Motor neuron (in vitro differentiated cells): ENCODE measurements around the gene PPP5C. TPM values are rescaled to one million over a fixed set of nuclear protein-coding genes. Genes with fewer than 3 reads are reported as not detected.

Source experiments
- ATAC-seq, 8 experiments: fragments of 200-7000 bp; cut with Tn5 transposase; replicated peaks in 6 of 8; 2 replicates each; pipeline ENCODE4 v1.8.0; 2021; ENCODE audit warnings: mild to moderate bottlenecking in 8 of 8, moderate library complexity in 8 of 8
- H3K27ac ChIP-seq, 2 donors: fragments of 250-450 bp; sonication (Bioruptor Pico); 2 replicates each; pipeline ENCODE4 v1.9.0; 2021; ENCODE audit warnings: antibody characterized with exemption in 2 of 2, mild to moderate bottlenecking in 2 of 2, moderate library complexity in 1 of 2
- H3K4me1 ChIP-seq, 2 donors: fragments of 250-450 bp; sonication (Bioruptor Pico); replicated peaks in 1 of 2; 2 replicates each; pipeline ENCODE4 v1.6.1; 2021; ENCODE audit warnings: antibody characterized with exemption in 2 of 2, mild to moderate bottlenecking in 2 of 2, moderate library complexity in 1 of 2
- H3K4me3 ChIP-seq, 5 donors: fragments of 250-450 bp; sonication (Bioruptor Pico); 2 replicates each; pipeline ENCODE4 v1.9.0; 2021; ENCODE audit warnings: antibody characterized with exemption in 5 of 5, mild to moderate bottlenecking in 5 of 5, moderate library complexity in 4 of 5
- WGBS, 10 experiments: fragments of 450-650 bp; shearing (Covaris generic); methylation state at CpG; one replicate each; pipeline ENCODE4 v1.0.0; 2022; 5-methylcytosine and 5-hydroxymethylcytosine counted together
- in situ Hi-C, 9 experiments: fragments of 400-800 bp; cut with MboI; loops; one replicate each; pipeline ENCODE4 v1.15.0; 2021; ENCODE audit warnings: low sequenced_read_pairs in 9 of 9, low pct_unique_long_range_greater_than_20kb in 2 of 9; ENCODE audit not compliant: unreplicated experiment in 9 of 9
- total RNA-seq, 8 experiments: library from RNA; unstranded; fragments of 300-600 nt; gene quantifications; 2 replicates each; pipeline versions ENCODE4 v1.2.3 to v1.2.4, GENCODE V29; 2022

Gene PPP5C
- total RNA-seq, 8 experiments from 2014 or later: 43.1 to 96.8 (median 69.2) TPM

GRCh38 chr19:46384396-46384795, 37.5 kb downstream of the PPP5C start:
- Histone ChIP-seq H3K27ac (no peak overlapping the region), H3K4me1 (no peaks in the 10 kb centered on the region), H3K4me3 (no peak overlapping the region)
- ATAC-seq: peak in 1 of 8 experiments; percentile 17
- in situ Hi-C loops: loop anchor here in 2 of 9 experiments (25.0 kb wide), 1 partner anchor 103 kb away; the partner anchor contains the start of gene PNMA8B (in 2 of the 2)
- WGBS, 10 experiments: 60 to 100% (median 87%) methylated on average over 1 to 6 of the region's 11 CpGs; no CpG with 5 or more reads in 6 of the 10 experiments

- in situ Hi-C loops: loop anchor here in 2 of 9 experiments (25.0 kb wide), 1 partner anchor 102 kb away; the partner anchor contains the start of gene PNMA8B (in 2 of the 2)
- Histone ChIP-seq H3K4me3 (no peak overlapping the region), H3K27ac (no peak overlapping the region), H3K4me1 (no peaks in the 10 kb centered on the region)
- ATAC-seq: no peak
- 50 to 100% (median 98%) methylated on average over 1 to 4 of the region's 11 CpGs; no CpG with 5 or more reads in 2 of the 10 experiments for WGBS, 10 experiments
Observed at GRCh38 chr19:46385636-46386035, 38.7 kb downstream of the PPP5C start.

GRCh38 chr19:46386151-46386550, 39.3 kb downstream of the PPP5C start:
- 82 to 100% (median 100%) methylated on average over 1 to 4 of the region's 10 CpGs; no CpG with 5 or more reads in 6 of the 10 experiments for WGBS, 10 experiments
- in situ Hi-C loops: loop anchor here in 2 of 9 experiments (25.0 kb wide), 1 partner anchor 101 kb away; the partner anchor contains the start of gene PNMA8B (in 2 of the 2)
- H3K4me3 ChIP-seq: no peak overlapping the region
- no peaks in the 10 kb centered on the region for H3K4me1 ChIP-seq
- ATAC-seq: no peak
- no peak overlapping the region for H3K27ac ChIP-seq

- Histone ChIP-seq H3K4me3 (no peak overlapping the region), H3K4me1 (peaks cover 6 to 9% of the 10 kb centered on the region in 2 donors), H3K27ac (no peak overlapping the region)
- 80 to 100% (median 92%) methylated on average over 1 to 24 of the region's 30 CpGs; no CpG with 5 or more reads in 6 of the 10 experiments for WGBS, 10 experiments
- in situ Hi-C loops: loop anchor here in 2 of 9 experiments (25.0 kb wide), 1 partner anchor 100 kb away; the partner anchor contains the start of gene PNMA8B (in 2 of the 2)
- ATAC-seq: no peak
Observed at GRCh38 chr19:46386996-46387712, 40.3 kb downstream of the PPP5C start.

GRCh38 chr19:46387713-46388130, 40.8 kb downstream of the PPP5C start:
- WGBS, 10 experiments: 88 to 100% methylated on average over 1 to 5 of the region's 10 CpGs; no CpG with 5 or more reads in 8 of the 10 experiments
- in situ Hi-C loops: loop anchor here in 2 of 9 experiments (25.0 kb wide), 1 partner anchor 100 kb away; the partner anchor contains the start of gene PNMA8B (in 2 of the 2)
- Histone ChIP-seq H3K4me1 (peaks cover 10 to 14% of the 10 kb centered on the region in 2 donors), H3K4me3 (no peak overlapping the region), H3K27ac (no peak overlapping the region)
- ATAC-seq: no peak

- WGBS, 10 experiments: 72 to 100% (median 92%) methylated on average over 1 to 11 of the region's 25 CpGs; no CpG with 5 or more reads in 2 of the 10 experiments
- no peak overlapping the region for H3K4me3 ChIP-seq
- ATAC-seq: no peak
- H3K4me1 ChIP-seq: peaks cover 10 to 17% of the 10 kb centered on the region in 2 donors
- in situ Hi-C loops: loop anchor here in 2 of 9 experiments (25.0 kb wide), 1 partner anchor 99 kb away; the partner anchor contains the start of gene PNMA8B (in 2 of the 2)
- H3K27ac ChIP-seq: no peak overlapping the region
Observed at GRCh38 chr19:46388311-46389095, 41.6 kb downstream of the PPP5C start.

GRCh38 chr19:46390121-46390858, 43.4 kb downstream of the PPP5C start:
- 50% methylated on average over 1 of the region's 16 CpGs; no CpG with 5 or more reads in 9 of the 10 experiments for WGBS, 10 experiments
- in situ Hi-C loops: loop anchor here in 2 of 9 experiments (25.0 kb wide), 1 partner anchor 97 kb away; the partner anchor contains the start of gene PNMA8B (in 2 of the 2)

GRCh38 chr19:46390866-46391265, 44.0 kb downstream of the PPP5C start:
- in situ Hi-C loops: loop anchor here in 2 of 9 experiments (25.0 kb wide), 1 partner anchor 96 kb away; the partner anchor contains the start of gene PNMA8B (in 2 of the 2)
- peak in 7 of 8 experiments; percentile 1 to 85 (median 9) for ATAC-seq
- Histone ChIP-seq H3K27ac (no peak overlapping the region), H3K4me3 (no peak overlapping the region), H3K4me1 (peaks cover 14 to 20% of the 10 kb centered on the region in 2 donors)
- 33 to 100% (median 87%) methylated on average over 2 to 3 of the region's 18 CpGs; no CpG with 5 or more reads in 5 of the 10 experiments for WGBS, 10 experiments

More at GRCh38 chr19:46390121-46390858, 43.4 kb downstream of the PPP5C start:
- peaks cover 14 to 20% of the 10 kb centered on the region in 2 donors for H3K4me1 ChIP-seq
- no peak overlapping the region for H3K4me3 ChIP-seq
- ATAC-seq: peak in 5 of 8 experiments; percentile 5 to 38 (median 17)
- no peak overlapping the region for H3K27ac ChIP-seq

GRCh38 chr19:46391296-46392251, 44.7 kb downstream of the PPP5C start:
- no peak overlapping the region for H3K4me3 ChIP-seq
- 40 to 100% (median 87%) methylated on average over 1 to 16 of the region's 33 CpGs; no CpG with 5 or more reads in 2 of the 10 experiments for WGBS, 10 experiments
- H3K4me1 ChIP-seq: peaks cover 14 to 20% of the 10 kb centered on the region in 2 donors
- in situ Hi-C loops: loop anchor here in 2 of 9 experiments (25.0 kb wide), 1 partner anchor 96 kb away; the partner anchor contains the start of gene PNMA8B (in 2 of the 2)
- ATAC-seq: peak in 5 of 8 experiments; percentile 2 to 19 (median 8)
- peak overlapping the region in 1 of 2 donors; percentile 57 for H3K27ac ChIP-seq

GRCh38 chr19:46392252-46392801, 45.4 kb downstream of the PPP5C start:
- in situ Hi-C loops: loop anchor here in 2 of 9 experiments (25.0 kb wide), 1 partner anchor 95 kb away; the partner anchor contains the start of gene PNMA8B (in 2 of the 2)
- WGBS, 10 experiments: 10 to 74% (median 62%) methylated on average over 2 to 13 of the region's 21 CpGs; no CpG with 5 or more reads in 1 of the 10 experiments
- H3K4me1 ChIP-seq: peaks cover 14 to 20% of the 10 kb centered on the region in 2 donors
- H3K27ac ChIP-seq: peak overlapping the region; percentile 53 to 57
- no peak overlapping the region for H3K4me3 ChIP-seq
- ATAC-seq: peak in 5 of 8 experiments; percentile 17 to 45 (median 31)
